CD4-positive, alpha-beta T cell treated with Interleukin-10 for 1 hour (primary cell): ENCODE results near the gene PTPRQ.
A peak's percentile ranks its signal among the peaks of the same experiment; 100 is the strongest.
"Not testable (repeated sequence)": the region's sequence is repeated elsewhere in the genome, so short reads cannot be mapped to it uniquely, and the experiment has no call there.

ENCODE experiments used
- DNase-seq: peaks from one replicate; pipeline ENCODE4 v3.0.0-alpha.2; 2020

PTPRQ gene

GRCh38 chr12:80443974-80444666 lies at the start of gene PTPRQ:
TSS of gene PTPRQ (plus strand) at chr12:80444235. CDS start at chr12:80444346, 111 bp downstream.
- no peak for DNase-seq

DNA sequence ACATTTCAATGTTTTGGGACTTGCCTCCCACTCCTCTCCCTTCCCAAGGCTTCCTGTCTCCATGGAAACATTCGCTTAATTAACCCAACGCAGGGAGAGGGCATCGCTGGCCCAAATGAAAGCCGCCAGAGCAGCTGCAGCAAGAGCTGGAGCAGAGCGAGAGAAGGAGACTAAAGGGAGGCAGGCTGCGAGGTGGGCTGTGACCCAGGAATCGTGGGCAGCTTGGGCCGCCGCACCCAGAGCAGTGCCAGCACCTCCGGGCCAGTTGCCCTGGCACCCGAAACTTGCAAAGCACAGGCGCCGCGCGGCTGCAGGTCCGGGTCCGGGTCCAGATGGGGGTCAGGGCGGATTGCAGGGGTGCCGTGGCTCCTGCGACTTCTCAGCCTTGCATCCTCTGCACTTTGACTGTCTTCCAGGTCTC lies 43.5 kb upstream of the PTPRQ start:
- no peak for DNase-seq

DNA sequence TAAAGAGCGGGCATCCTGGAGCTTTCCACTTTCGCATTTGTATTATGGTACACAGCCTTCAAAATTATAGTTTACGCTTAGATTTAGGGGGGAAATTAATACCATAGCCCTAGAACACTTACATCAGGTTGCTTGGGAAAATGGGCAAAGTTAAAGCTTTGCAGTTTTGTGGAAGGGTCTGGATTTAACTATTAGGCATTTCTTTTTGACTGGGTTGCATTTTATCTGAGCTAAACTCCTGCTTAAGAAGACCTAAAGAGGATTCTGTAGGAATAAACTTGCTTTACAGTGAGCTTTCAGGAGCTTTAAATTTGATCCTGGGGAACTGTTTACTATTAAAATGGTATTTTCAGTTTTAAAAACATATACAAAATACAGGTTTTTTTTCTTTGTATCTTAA lies 42.8 kb upstream of the PTPRQ start:
- no peak for DNase-seq

- no peak for DNase-seq
Observed at GRCh38 chr12:80404629-80405028, 39.4 kb upstream of the PTPRQ start.

- no peak for DNase-seq
Observed at GRCh38 chr12:80406253-80406652, 37.8 kb upstream of the PTPRQ start.

DNA sequence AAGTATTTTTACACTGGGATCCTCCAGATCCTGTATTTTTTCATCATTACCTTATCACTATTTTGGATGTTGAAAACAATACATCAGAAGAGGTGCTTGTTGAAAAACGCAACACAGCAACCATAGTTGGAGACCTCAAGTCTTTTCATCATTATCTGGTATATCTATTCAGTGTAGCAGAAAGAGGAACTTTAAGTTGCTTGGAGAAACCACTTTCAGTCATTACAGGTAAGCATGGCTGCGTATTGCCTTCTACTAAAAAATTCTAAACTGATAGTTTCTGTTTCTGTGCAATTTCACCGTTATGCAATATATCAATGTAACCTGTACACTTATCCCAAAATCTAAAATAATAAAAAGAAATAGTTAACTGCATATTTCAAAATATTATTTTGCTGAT lies 32.2 kb upstream of the PTPRQ start:
- no peak for DNase-seq

DNA sequence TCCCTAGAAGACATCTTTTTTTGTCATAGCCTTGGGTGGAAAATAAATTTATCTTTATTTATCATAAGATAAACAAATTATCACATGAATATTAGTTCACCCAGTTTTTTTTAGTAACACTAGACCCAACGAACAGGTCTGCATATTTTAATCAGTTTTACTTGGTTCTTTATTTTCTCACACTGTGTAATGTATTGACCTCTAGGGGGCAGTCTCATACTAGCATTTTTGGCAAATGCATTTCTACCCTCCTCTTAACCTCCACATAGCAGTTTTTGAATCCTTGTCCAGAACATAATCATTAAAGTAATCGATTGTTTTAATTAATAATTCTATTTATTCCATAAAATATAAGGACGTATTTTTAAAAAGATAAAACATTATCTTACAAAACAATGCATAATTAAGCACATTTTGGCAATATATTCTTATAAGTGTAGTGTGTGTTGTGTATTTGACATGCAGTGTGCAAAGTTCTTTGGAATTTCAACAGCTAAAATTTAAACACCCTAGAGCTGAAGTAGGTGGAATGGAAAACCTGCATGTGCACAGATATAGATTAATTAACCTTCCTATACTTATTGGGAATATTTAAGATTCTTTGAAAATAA lies 31.6 kb upstream of the PTPRQ start:
- DNase-seq, result peak; percentile 2

DNA sequence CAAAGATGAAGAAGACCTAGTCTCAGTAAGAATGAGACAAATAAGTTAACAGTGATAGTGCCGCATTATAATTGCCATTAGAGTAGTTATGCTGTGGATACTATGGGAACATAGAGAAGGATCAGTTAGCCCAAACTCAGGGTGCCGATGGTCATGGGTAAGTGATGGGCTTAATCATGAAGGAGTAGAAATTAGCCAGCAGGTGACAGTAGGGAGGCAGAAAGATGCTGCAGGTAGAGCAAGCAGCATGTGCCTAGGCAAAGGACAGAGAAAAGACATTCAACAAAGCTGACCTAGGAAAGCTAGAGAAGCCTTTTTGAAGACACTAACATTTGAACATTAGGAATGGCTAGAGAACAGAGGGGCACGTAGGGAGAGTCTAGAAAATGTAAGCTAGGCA lies 30.6 kb upstream of the PTPRQ start:
- no peak for DNase-seq

DNA sequence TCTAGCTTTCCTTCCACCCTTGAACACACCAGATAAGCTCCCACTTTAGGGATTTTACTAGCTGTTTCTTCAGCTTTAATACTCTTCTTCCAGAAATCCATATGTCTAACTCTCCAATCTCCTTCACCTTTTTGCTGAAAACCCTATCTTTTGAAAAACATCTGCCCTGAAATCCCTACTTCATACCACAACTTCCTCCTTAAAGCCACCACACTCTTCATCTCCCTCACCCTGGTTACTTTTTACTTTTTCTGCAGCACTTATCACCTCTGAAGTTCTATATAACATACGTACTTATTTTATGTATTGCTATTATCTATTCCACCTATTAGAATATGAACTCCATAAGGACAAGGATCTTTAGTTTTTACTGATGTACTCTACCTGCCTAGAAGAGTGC lies 28.6 kb upstream of the PTPRQ start:
- DNase-seq, result no peak

DNA sequence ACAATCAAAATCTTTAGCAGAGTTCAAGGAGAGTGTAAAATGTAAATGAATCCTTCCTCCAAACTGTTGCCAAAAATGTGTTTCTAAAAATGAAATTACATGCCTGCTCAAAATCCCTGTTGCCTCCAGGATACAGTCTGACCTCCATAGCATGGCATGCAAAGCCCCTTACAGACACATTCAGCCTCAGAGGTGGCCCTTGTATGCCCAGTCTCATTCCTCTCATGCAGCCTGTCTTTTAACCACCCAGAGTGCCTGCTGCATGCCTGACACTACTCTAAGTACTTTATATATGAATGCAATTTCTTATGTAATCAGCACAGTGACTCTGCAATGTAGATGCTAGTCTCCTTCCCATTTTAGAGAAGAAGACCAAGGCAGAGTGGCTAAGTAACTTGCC lies 24.4 kb upstream of the PTPRQ start:
- DNase-seq, result no peak

DNA sequence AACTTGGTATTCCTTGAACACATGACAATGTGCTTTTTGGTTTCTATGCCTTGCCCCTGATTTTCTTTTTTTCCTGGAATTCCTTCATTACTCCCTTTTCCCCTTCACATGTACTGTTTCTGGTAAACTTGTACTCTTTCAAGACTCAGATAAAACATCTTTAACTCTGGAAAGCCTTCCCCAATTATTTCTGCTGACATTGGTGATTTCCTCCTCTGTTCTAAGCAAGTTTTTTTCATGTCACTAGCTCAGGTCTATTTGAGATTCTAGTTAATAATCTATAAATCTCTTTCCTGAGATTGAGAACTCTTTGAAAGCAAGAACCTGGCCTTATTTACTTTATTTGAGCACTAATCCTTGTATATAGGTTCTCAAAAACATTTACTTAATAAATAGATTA lies 24.0 kb upstream of the PTPRQ start:
- no peak for DNase-seq

DNA sequence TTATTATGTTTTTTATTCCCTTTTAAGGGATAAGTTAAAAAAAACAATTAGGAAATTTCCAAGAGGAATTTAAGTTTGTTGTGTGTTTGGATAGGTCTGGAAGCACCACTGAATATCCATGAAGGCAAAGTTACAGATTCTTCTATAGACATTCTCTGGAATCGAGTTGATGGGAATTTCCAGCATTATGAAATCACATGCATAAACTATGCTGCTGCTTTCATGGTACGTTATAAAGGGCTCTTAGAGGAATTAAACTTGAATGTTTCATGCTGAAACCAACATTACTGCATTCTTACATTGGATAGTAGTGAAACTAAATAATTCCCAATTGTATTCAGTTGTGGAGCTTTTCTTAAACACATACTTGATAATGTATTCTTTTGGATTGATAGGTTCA lies 21.5 kb upstream of the PTPRQ start:
- DNase-seq, result no peak

DNA sequence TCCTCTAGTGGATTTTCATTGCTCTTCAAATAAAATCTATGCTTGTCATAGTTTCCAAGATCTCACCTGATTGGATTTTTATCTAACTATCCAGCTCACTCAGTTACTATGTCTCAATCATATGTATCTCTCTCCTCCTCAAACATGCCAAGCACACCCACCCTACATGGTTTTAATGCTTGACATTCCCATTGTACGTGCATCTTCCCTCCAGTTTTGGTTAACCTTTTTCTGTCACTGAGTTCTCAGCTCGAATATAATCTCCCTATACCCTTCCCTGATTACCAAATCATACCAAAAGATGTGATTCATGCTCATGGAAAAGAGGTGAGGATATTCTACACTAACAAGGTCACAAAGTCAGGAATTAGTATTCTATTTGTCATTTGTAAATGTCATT lies 12.0 kb upstream of the PTPRQ start:
- no peak for DNase-seq

GRCh38 chr12:80441921-80442320 lies 2.1 kb upstream of the PTPRQ start:
- DNase-seq, result no peak

- no peak for DNase-seq
Observed at GRCh38 chr12:80442426-80443222, 1.4 kb upstream of the PTPRQ start.

GRCh38 chr12:80445083-80445793 lies 1.2 kb downstream of the PTPRQ start:
- DNase-seq, result no peak

DNA sequence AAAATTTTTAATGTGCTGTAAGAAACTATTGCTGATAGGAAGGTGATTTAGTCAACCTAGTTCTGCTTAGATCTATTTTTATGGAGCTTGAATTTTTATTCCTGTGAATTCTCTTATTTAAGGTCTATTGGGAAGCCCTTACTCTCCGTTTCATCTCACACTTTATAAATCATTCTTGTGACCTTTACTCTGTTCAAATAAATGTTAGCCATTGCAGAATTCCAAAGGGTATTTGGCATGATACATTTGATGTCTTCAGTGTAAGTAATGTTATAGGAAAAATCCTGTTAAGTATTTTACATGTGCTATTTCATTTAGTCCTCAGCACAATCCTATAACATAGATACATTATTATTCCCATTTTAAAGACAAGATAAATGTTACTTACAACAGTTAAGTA lies 12.5 kb downstream of the PTPRQ start:
- DNase-seq, result no peak

- DNase-seq, result no peak
Observed at GRCh38 chr12:80460972-80461371, 16.9 kb downstream of the PTPRQ start.

DNA sequence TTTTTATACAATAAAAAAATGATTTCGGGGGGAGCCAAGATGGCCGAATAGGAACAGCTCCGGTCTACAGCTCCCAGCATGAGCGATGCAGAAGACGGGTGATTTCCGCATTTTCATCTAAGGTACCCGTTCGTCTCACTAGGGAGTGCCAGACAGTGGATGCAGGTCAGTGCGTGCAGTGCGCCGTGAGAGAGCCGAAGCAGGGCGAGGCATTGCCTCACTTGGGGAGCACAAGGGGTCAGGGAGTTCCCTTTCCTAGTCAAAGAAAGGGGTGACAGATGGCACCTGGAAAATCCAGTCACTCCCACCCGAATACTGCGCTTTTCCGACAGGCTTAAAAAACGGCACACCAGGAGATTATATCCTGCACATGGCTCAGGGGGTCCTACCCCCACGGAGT lies 17.8 kb downstream of the PTPRQ start:
- DNase-seq, result not testable (repeated sequence)

GRCh38 chr12:80469681-80470080 lies 25.6 kb downstream of the PTPRQ start:
- no peak for DNase-seq

- no peak for DNase-seq
Observed at GRCh38 chr12:80470403-80470802, 26.4 kb downstream of the PTPRQ start.

GRCh38 chr12:80472236-80472635 lies 28.2 kb downstream of the PTPRQ start:
- no peak for DNase-seq

GRCh38 chr12:80472911-80473500 lies 29.0 kb downstream of the PTPRQ start:
- no peak for DNase-seq
